Measurements from ENCODE around the gene CFAP46. TPM values are rescaled to one million over a fixed set of nuclear protein-coding genes. Genes with fewer than 3 reads are reported as not detected.

CFAP46 gene
- total RNA-seq, 1 donor from 2014 or later = 1.6 TPM

GRCh38 chr10:132832186-132832969, 110.0 kb downstream of the CFAP46 start:
- Mint-ChIP-seq H3K27me3 (ENCODE audit: insufficient read depth, low read depth) (peaks cover 8% of the 10 kb centered on the region), H3K36me3 (peaks cover 2% of the 10 kb centered on the region), H3K9me3 (peaks cover 13% of the 10 kb centered on the region), H3K4me3 (no peak overlapping the region), H3K27ac (no peak overlapping the region), H3K4me1 (no peaks in the 10 kb centered on the region)
- Histone ChIP-seq H4K20me1 (ENCODE audit: low read depth) (no peaks in the 10 kb centered on the region), H3K4me3 (no peak overlapping the region), H3K9ac (no peak overlapping the region), H2AFZ (replicated peaks) (no peak overlapping the region), H3F3A (ENCODE audit: low read depth) (peaks cover 4% of the 10 kb centered on the region), H3K27me3 (peaks cover 7% of the 10 kb centered on the region), H3K36me3 (no peaks in the 10 kb centered on the region), H3K79me2 (ENCODE audit: low read depth) (no peaks in the 10 kb centered on the region), H3K9me3 (ENCODE audit: low read depth) (no peaks in the 10 kb centered on the region), H3K4me2 (no peak overlapping the region), H3K4me1 (no peaks in the 10 kb centered on the region), H3K27ac (no peak overlapping the region)
- no peak for DNase-seq (ENCODE audit: low spot score)
- TF ChIP-seq EZH2phosphoT487 (IDR thresholded peaks at IDR 0.05) (no peak), CTCF (IDR thresholded peaks at IDR 0.05) (no peak), EZH2 (IDR thresholded peaks at IDR 0.05) (no peak)

GRCh38 chr10:132829403-132829802, 113.0 kb downstream of the CFAP46 start:
- no peaks in the 10 kb centered on the region for H4K20me1 ChIP-seq (ENCODE audit: low read depth)
- H3K4me2 ChIP-seq = no peak overlapping the region
- H3K79me2 ChIP-seq (ENCODE audit: low read depth) = no peaks in the 10 kb centered on the region
- H3K27ac Mint-ChIP-seq = no peak overlapping the region
- H3K9me3 Mint-ChIP-seq = peaks cover 12% of the 10 kb centered on the region
- peaks cover 3% of the 10 kb centered on the region for H3K36me3 Mint-ChIP-seq
- H3K27me3 Mint-ChIP-seq (ENCODE audit: insufficient read depth, low read depth) = peaks cover 9% of the 10 kb centered on the region
- DNase-seq (ENCODE audit: low spot score) = no peak
- H3K27me3 ChIP-seq = peaks cover 7% of the 10 kb centered on the region
- H3K27ac ChIP-seq = no peak overlapping the region
- no peak overlapping the region for H3K9ac ChIP-seq
- H3K4me3 Mint-ChIP-seq = no peak overlapping the region
- no peaks in the 10 kb centered on the region for H3K9me3 ChIP-seq (ENCODE audit: low read depth)
- TF ChIP-seq EZH2 (IDR thresholded peaks at IDR 0.05) = no peak
- no peak for TF ChIP-seq EZH2phosphoT487 (IDR thresholded peaks at IDR 0.05)
- no peak for TF ChIP-seq CTCF (IDR thresholded peaks at IDR 0.05)
- no peaks in the 10 kb centered on the region for H3K4me1 Mint-ChIP-seq
- H3F3A ChIP-seq (ENCODE audit: low read depth) = peaks cover 8% of the 10 kb centered on the region
- H3K4me1 ChIP-seq = no peaks in the 10 kb centered on the region
- H2AFZ ChIP-seq (replicated peaks) = no peak overlapping the region
- H3K36me3 ChIP-seq = no peaks in the 10 kb centered on the region
- no peak overlapping the region for H3K4me3 ChIP-seq

GRCh38 chr10:132828681-132829080, 113.7 kb downstream of the CFAP46 start:
- H3F3A ChIP-seq (ENCODE audit: low read depth) = peaks cover 8% of the 10 kb centered on the region
- no peak for TF ChIP-seq CTCF (IDR thresholded peaks at IDR 0.05)
- TF ChIP-seq EZH2 (IDR thresholded peaks at IDR 0.05) = no peak
- TF ChIP-seq EZH2phosphoT487 (IDR thresholded peaks at IDR 0.05) = no peak
- H3K79me2 ChIP-seq (ENCODE audit: low read depth) = no peaks in the 10 kb centered on the region
- no peak overlapping the region for H2AFZ ChIP-seq (replicated peaks)
- Mint-ChIP-seq H3K36me3 (peaks cover 3% of the 10 kb centered on the region), H3K9me3 (peaks cover 12% of the 10 kb centered on the region), H3K4me1 (no peaks in the 10 kb centered on the region), H3K27me3 (ENCODE audit: insufficient read depth, low read depth) (peaks cover 9% of the 10 kb centered on the region), H3K4me3 (no peak overlapping the region), H3K27ac (no peak overlapping the region)
- H3K27ac ChIP-seq = no peak overlapping the region
- no peaks in the 10 kb centered on the region for H3K9me3 ChIP-seq (ENCODE audit: low read depth)
- no peak overlapping the region for H3K4me2 ChIP-seq
- no peaks in the 10 kb centered on the region for H4K20me1 ChIP-seq (ENCODE audit: low read depth)
- DNase-seq (ENCODE audit: low spot score) = no peak
- no peaks in the 10 kb centered on the region for H3K4me1 ChIP-seq
- H3K9ac ChIP-seq = no peak overlapping the region
- no peak overlapping the region for H3K4me3 ChIP-seq
- peaks cover 7% of the 10 kb centered on the region for H3K27me3 ChIP-seq
- H3K36me3 ChIP-seq = no peaks in the 10 kb centered on the region
